BJ (cell line): ENCODE measurements around the gene CNKSR1. TPM values are rescaled to one million over a fixed set of nuclear protein-coding genes. Genes with fewer than 3 reads are reported as not detected.

Source experiments
- CTCF ChIA-PET: fragments of 350-600 bp; formaldehyde crosslinking; extraction: SDS; loops from one replicate; lab custom pipeline; 2021; ENCODE audit warnings: antibody characterized with exemption, inconsistent platforms; lab: Yijun Ruan, JAX
- POLR2A ChIA-PET: fragments of 300-600 bp; sonication (Branson Sonifier 250); formaldehyde crosslinking; extraction: SDS; loops from one replicate; lab custom pipeline; 2021; ENCODE audit warnings: antibody characterized with exemption; lab: Charles Lee
- DNase-seq: peaks from one replicate; pipeline ENCODE4 v3.0.0-alpha.2; 2011; ENCODE audit warnings: low read depth
- H3K27me3 ChIP-seq: 2 replicates; pipeline ENCODE4 v1.6.0; 2011; ENCODE audit warnings: low read length; ENCODE audit not compliant: control insufficient read depth, insufficient read depth
- H3K36me3 ChIP-seq: 2 replicates; pipeline ENCODE4 v1.5.1; 2011; ENCODE audit warnings: low read length; ENCODE audit not compliant: control insufficient read depth, insufficient read depth
- H3K4me3 ChIP-seq: 2 replicates; pipeline ENCODE4 v1.5.1; 2011; ENCODE audit warnings: low read depth, mild to moderate bottlenecking, control low read depth, low read length
- CTCF ChIP-seq: IDR thresholded peaks from 2 replicates; pipeline ENCODE4 v1.5.1; 2011; ENCODE audit warnings: low read depth, mild to moderate bottlenecking, control low read depth, inconsistent platforms, low read length, moderate library complexity; ENCODE audit not compliant: insufficient read depth
- polyA plus RNA-seq: library from polyadenylated mRNA; depleted of rRNA; stranded (reverse); fragments of >200 nt; gene quantifications from 2 replicates; pipeline ENCODE4 v1.2.3, GENCODE V29; 2011

CNKSR1 gene
- polyA plus RNA-seq, 1 experiment = 0.63 TPM

GRCh38 chr1:26200413-26200812 is 23.1 kb downstream of the CNKSR1 start:
- no peak for TF ChIP-seq CTCF
- POLR2A ChIA-PET = no interaction called here
- Histone ChIP-seq H3K36me3 (no peaks in the 10 kb centered on the region), H3K4me3 (no peak overlapping the region), H3K27me3 (peaks cover 5% of the 10 kb centered on the region; the same call in 1 of the 2 replicates)
- CTCF ChIA-PET = interaction anchor here (0.8 kb wide), 1 partner anchor 31 kb away, joined by 3 read pairs; the partner anchor contains the start of gene ZNF593
- no peak for DNase-seq

- CTCF ChIA-PET = interaction anchor here (0.9 to 2.2 kb wide), 4 partner anchors 9 to 118 kb away, joined by 3 to 7 read pairs (median 6); partner anchors contain the start of gene CEP85
- Histone ChIP-seq H3K4me3 (no peak overlapping the region), H3K36me3 (no peaks in the 10 kb centered on the region), H3K27me3 (peaks cover 8% of the 10 kb centered on the region)
- TF ChIP-seq CTCF = no peak
- POLR2A ChIA-PET = no interaction called here
- DNase-seq = no peak
Observed at GRCh38 chr1:26203642-26204318, 26.5 kb downstream of the CNKSR1 start.

DNA sequence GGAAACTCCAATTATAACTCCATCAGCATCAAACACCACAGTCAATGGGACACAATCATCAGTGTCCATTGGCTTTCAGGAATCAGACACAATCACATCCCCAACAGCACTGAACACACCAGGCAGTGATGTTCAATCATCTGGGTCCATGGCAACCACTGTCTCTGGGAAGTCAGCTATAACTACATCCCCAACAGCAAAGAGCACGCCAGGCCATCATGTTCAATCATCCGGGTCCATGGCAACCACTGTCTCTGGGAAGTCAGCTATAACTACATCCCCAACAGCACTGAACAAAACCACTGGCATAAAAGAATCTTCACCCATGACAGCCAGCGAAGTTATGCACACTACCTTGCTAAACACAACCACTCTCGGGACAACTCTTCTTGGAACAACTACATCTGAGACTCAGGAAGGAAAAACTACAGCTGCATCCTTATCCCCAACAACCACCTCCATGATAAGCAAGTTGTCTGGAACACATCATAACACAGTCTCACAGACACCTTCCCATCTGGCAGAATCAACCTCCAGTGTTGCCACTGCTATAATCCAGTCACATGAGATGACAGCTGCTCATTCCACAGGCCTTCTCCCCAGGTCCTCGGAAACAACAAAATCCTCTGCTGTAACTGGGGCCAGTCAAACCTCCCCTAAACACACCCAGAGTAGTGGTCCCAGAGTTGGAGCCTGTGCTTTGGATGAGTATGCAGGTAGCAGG is 33.0 kb downstream of the CNKSR1 start:
- POLR2A ChIA-PET = interaction anchor here (0.6 kb wide), 1 partner anchor 168 kb away, joined by 3 read pairs; no protein-coding TSS in a partner anchor
- DNase-seq = no peak
- peaks cover 6% of the 10 kb centered on the region for H3K27me3 ChIP-seq
- H3K4me3 ChIP-seq = no peak overlapping the region
- no peaks in the 10 kb centered on the region for H3K36me3 ChIP-seq
- CTCF ChIA-PET = interaction anchor here (0.7 to 1.4 kb wide), 3 partner anchors 14 to 23 kb away, joined by 3 to 4 read pairs (median 3); partner anchors contain the start of gene CEP85
- no peak for TF ChIP-seq CTCF

- POLR2A ChIA-PET = no interaction called here
- peaks cover 7% of the 10 kb centered on the region for H3K27me3 ChIP-seq
- no peak for DNase-seq
- no peaks in the 10 kb centered on the region for H3K36me3 ChIP-seq
- TF ChIP-seq CTCF = no peak
- CTCF ChIA-PET = interaction anchor here (1.0 to 1.3 kb wide), 3 partner anchors 9 to 22 kb away, joined by 3 to 5 read pairs (median 5); partner anchors contain the start of gene CEP85
- H3K4me3 ChIP-seq = no peak overlapping the region
Observed at GRCh38 chr1:26212726-26213125, 35.4 kb downstream of the CNKSR1 start.

DNA sequence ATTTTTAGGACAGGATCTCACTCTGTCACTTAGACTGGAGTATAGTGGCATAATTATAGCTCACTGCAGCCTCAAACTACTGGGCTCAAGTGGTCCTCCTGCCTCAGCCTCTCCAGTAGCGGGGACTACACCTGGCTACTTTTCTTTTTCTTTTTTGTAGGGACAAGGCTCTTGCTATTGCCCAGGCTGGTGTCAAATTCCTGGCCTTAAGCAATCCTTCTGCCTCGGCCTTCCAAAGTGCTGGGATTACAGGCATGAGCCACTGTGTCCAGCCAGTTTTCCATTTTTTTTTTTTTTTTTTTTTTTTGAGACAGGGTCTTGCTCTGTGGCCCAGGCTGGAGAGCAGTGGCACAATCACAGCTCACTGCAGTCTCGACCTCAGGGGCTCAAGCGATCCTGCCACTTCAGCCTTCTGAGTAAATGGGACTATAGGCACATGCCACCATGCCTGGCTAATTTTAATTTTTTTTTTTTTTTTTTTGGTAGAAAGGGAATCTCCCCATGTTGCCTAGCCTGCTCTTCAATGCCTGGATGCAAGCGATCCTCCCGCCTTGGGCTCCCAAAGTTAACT is 36.1 kb downstream of the CNKSR1 start:
- ChIA-PET POLR2A (no interaction called here), CTCF (interaction anchor here (1.1 to 1.3 kb wide), 2 partner anchors 10 to 21 kb away, joined by 5 read pairs; partner anchors contain the start of gene CEP85)
- H3K4me3 ChIP-seq = no peak overlapping the region
- H3K27me3 ChIP-seq = peaks cover 7% of the 10 kb centered on the region
- DNase-seq = no peak
- no peaks in the 10 kb centered on the region for H3K36me3 ChIP-seq
- no peak for TF ChIP-seq CTCF
